Breast epithelium (tissue), 3 donors: ENCODE measurements around the gene SERPINA3.

Experiments used
- POLR2A ChIP-seq: fragments of 450-650 bp; IDR thresholded peaks from one replicate; pipeline ENCODE4 v1.6.1; 2016; ENCODE audit warnings: antibody characterized with exemption, mild to moderate bottlenecking, moderate library complexity
- POLR2AphosphoS5 ChIP-seq, 3 donors: sonication (generic); formaldehyde crosslinking; IDR thresholded peaks; one replicate each; pipeline ENCODE4 v1.6.1; 2017; ENCODE audit warnings: antibody characterized with exemption in 3 of 3
- TF ChIP-seq, protein P1 (sequence below), 3 donors: fragments of 450-650 bp; IDR thresholded peaks; one replicate each; pipeline ENCODE4 v1.5.1; 2016 to 2017; ENCODE audit warnings: antibody characterized with exemption in 3 of 3, mild to moderate bottlenecking in 3 of 3, moderate library complexity in 3 of 3

DNA sequence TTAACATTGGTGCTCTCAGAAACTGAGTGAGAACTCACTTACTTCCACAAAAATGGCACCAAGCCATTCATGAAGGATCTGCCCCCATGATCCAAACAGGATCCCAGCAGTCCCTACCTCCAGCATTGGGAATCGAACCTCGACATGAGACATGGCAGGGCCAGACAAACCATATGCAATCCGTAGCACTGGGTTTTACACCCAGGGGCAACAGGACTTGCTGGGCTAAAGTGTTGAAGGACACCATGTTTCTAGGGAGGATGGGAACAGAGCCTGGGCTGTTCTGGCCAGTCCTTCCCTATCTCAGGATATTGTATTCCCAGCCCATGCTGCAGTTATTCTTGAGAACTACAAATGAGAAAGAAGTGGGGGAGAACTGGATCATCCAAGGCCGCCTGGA is 36.6 kb downstream of the SERPINA3 start:
- TF ChIP-seq POLR2A = no peak
- TF ChIP-seq, protein P1, sequence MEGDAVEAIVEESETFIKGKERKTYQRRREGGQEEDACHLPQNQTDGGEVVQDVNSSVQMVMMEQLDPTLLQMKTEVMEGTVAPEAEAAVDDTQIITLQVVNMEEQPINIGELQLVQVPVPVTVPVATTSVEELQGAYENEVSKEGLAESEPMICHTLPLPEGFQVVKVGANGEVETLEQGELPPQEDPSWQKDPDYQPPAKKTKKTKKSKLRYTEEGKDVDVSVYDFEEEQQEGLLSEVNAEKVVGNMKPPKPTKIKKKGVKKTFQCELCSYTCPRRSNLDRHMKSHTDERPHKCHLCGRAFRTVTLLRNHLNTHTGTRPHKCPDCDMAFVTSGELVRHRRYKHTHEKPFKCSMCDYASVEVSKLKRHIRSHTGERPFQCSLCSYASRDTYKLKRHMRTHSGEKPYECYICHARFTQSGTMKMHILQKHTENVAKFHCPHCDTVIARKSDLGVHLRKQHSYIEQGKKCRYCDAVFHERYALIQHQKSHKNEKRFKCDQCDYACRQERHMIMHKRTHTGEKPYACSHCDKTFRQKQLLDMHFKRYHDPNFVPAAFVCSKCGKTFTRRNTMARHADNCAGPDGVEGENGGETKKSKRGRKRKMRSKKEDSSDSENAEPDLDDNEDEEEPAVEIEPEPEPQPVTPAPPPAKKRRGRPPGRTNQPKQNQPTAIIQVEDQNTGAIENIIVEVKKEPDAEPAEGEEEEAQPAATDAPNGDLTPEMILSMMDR (IDR thresholded peaks at IDR 0.05) = no peak
- TF ChIP-seq POLR2AphosphoS5 (IDR thresholded peaks at IDR 0.05) = no peak
